Measurements from ENCODE around the gene PODN. TPM values are rescaled to one million over a fixed set of nuclear protein-coding genes. Genes with fewer than 3 reads are reported as not detected.

PODN gene
- total RNA-seq, 3 donors from 2014 or later (not counting 1 experiment from before 2014, with no cell fraction given), result 8.8 to 13.2 (median 11.2) TPM

DNA sequence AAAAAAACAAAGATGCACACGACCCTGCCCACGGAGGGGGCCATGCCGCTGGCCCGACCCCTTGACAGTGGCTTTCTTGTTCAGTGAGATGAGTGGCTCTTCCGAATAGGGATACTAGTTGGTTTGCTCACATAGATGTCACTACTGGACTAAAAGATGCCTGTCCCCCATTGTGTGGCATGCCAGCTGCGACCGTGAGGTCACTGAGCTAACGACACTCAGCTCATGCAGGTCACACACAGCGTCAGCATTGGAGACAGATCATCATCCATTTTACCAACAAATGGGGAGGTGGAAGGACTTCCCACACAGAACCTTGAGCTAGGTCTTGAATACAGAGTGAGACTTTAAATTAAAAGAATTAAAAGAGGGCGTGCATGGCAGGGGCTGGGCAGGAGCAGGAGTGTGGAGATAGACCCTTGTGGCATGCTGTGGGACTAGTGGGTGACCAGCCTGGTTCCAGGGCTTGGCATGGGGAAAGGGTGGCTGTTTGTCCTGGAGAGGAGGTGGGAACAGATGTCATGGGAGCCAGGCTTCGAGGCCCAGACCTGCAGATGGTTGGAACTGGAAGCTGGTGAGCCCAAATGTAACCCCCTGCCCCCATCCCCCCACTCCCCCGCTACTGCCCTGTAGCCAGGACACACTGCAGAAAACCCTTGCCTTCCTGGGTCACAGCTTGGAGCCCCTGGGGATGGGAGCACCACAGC, 68.0 kb downstream of the PODN start:
- intact Hi-C loops (cut with micrococcal nuclease), result no loop called here
- ATAC-seq, result peak in 2 of 3 donors; percentile 31 to 40
- H3K27ac Mint-ChIP-seq, result peak overlapping the region; percentile 83 to 84

DNA sequence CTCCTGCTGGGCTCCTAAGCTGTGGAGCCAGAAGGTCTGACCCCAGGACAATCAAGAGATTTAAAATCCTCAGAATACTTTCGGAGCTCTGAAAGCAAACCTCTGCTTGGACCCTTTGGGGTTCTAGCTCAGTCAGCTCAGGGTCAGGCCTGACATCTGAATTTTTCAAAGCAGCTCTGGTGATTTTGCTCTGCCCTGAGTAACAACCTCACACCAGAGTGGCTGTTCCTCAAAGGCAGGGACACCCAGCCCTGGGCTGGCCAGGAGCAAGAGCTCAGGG, 68.5 kb downstream of the PODN start:
- H3K27me3 ChIP-seq (ENCODE audit: control insufficient read depth, insufficient read depth, low read length), result no peaks in the 10 kb centered on the region
- TF ChIP-seq CTCF (IDR thresholded peaks at IDR 0.05), result no peak
- no peaks in the 10 kb centered on the region for H3K9me3 ChIP-seq (ENCODE audit: control insufficient read depth, insufficient read depth, low read length)
- Mint-ChIP-seq H3K27me3 (ENCODE audit: low read depth in 2 of 2) (peaks cover 0 to 2% of the 10 kb centered on the region in 2 donors), H3K4me3 (no peak overlapping the region), H3K27ac (peak overlapping the region; percentile 83 to 84), H3K9me3 (no peaks in the 10 kb centered on the region), H3K4me1 (peaks cover 46 to 67% of the 10 kb centered on the region in 2 donors), H3K36me3 (no peaks in the 10 kb centered on the region)
- DNase-seq (no peak), ATAC-seq (no peak)
- 94% methylated on average over 1 of the region's 1 CpG for WGBS (ENCODE audit: insufficient coverage)
- H3K36me3 ChIP-seq (ENCODE audit: control insufficient read depth, insufficient read depth, low read length), result no peaks in the 10 kb centered on the region
- peaks cover 95% of the 10 kb centered on the region for H3K4me1 ChIP-seq (ENCODE audit: control insufficient read depth, insufficient read depth, low read length)
- H3K4me3 ChIP-seq (ENCODE audit: low read length), result no peak overlapping the region
- H3K27ac ChIP-seq (ENCODE audit: low read length), result no peak overlapping the region
- intact Hi-C loops (cut with micrococcal nuclease), result no loop called here

More for the DNA sequence above, 68.0 kb downstream of the PODN start:
- H3K36me3 Mint-ChIP-seq, result no peaks in the 10 kb centered on the region
- 83% methylated on average over 11 of the region's 12 CpGs for WGBS (ENCODE audit: insufficient coverage)
- no peak overlapping the region for H3K4me3 ChIP-seq (ENCODE audit: low read length)
- no peaks in the 10 kb centered on the region for H3K9me3 Mint-ChIP-seq
- H3K36me3 ChIP-seq (ENCODE audit: control insufficient read depth, insufficient read depth, low read length), result no peaks in the 10 kb centered on the region
- no peak overlapping the region for H3K27ac ChIP-seq (ENCODE audit: low read length)
- DNase-seq, result no peak
- H3K4me3 Mint-ChIP-seq, result peak overlapping the region; percentile 60
- H3K4me1 ChIP-seq (ENCODE audit: control insufficient read depth, insufficient read depth, low read length), result peaks cover 94% of the 10 kb centered on the region
- H3K4me1 Mint-ChIP-seq, result peaks cover 44 to 68% of the 10 kb centered on the region in 2 donors
- peaks cover 0 to 2% of the 10 kb centered on the region in 2 donors for H3K27me3 Mint-ChIP-seq (ENCODE audit: low read depth in 2 of 2)
- H3K27me3 ChIP-seq (ENCODE audit: control insufficient read depth, insufficient read depth, low read length), result no peaks in the 10 kb centered on the region
- TF ChIP-seq CTCF (IDR thresholded peaks at IDR 0.05), result no peak
- no peaks in the 10 kb centered on the region for H3K9me3 ChIP-seq (ENCODE audit: control insufficient read depth, insufficient read depth, low read length)

DNA sequence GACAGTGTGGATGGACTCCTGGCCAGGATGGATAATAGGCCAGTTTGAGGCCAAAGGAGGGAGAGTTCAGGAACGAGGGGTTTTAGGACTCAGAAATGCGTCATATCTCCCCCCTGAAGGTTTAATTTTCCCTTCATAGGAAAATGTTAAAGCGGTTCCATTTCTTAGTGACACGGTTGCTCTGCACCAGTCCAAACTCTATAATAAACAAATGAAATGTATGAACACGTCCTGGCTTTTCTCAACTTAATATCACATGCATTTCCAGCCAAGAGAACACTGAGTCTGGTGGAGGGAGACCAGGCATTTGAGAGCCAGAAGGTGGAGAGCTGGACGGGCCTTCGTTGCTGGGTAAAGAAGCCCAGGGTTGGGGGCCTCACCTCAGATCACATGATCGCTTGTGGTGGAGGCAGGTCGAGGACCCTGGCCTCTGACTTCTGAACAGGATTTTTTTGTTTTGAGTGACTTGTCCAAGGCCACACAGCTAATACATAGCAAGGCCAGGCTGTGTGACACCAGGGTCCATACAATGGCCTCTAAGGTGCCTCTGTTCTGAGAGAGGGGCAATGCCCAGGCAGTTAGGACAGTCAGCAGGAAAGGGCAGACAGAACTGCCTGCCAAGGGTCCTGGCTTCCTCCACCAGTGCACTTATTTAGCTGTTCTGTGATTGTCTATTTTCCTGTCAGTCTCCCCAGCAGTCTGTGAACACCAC, 69.0 kb downstream of the PODN start:
- Mint-ChIP-seq H3K9me3 (no peaks in the 10 kb centered on the region), H3K27ac (peak overlapping the region; percentile 83 to 84), H3K27me3 (ENCODE audit: low read depth in 2 of 2) (peaks cover 0 to 2% of the 10 kb centered on the region in 2 donors), H3K36me3 (no peaks in the 10 kb centered on the region), H3K4me1 (peaks cover 42 to 64% of the 10 kb centered on the region in 2 donors), H3K4me3 (no peak overlapping the region)
- Histone ChIP-seq H3K4me3 (ENCODE audit: low read length) (no peak overlapping the region), H3K27ac (ENCODE audit: low read length) (no peak overlapping the region), H3K36me3 (ENCODE audit: control insufficient read depth, insufficient read depth, low read length) (no peaks in the 10 kb centered on the region), H3K9me3 (ENCODE audit: control insufficient read depth, insufficient read depth, low read length) (no peaks in the 10 kb centered on the region), H3K4me1 (ENCODE audit: control insufficient read depth, insufficient read depth, low read length) (peaks cover 93% of the 10 kb centered on the region), H3K27me3 (ENCODE audit: control insufficient read depth, insufficient read depth, low read length) (no peaks in the 10 kb centered on the region)
- intact Hi-C loops (cut with micrococcal nuclease), result no loop called here
- DNase-seq (no peak), ATAC-seq (no peak)
- no peak for TF ChIP-seq CTCF (IDR thresholded peaks at IDR 0.05)
- WGBS (ENCODE audit: insufficient coverage), result 86% methylated on average over 8 of the region's 9 CpGs

Data from natural killer cell (primary cell).